ENCODE results near the gene RFT1.
"Not testable (repeated sequence)": the region's sequence is repeated elsewhere in the genome, so short reads cannot be mapped to it uniquely, and the experiment has no call there.

The RFT1 gene

GRCh38 chr3:53082736-53083135 is 47.5 kb downstream of the RFT1 start:
- DNase-seq: no peak

GRCh38 chr3:53081318-53081717 is 48.9 kb downstream of the RFT1 start:
- no peak for DNase-seq

- no peak for DNase-seq
These were observed 49.5 kb downstream of the RFT1 start for GRCh38 chr3:53080612-53081205.

- DNase-seq: no peak
These were observed 50.3 kb downstream of the RFT1 start for GRCh38 chr3:53079791-53080555.

- no peak for DNase-seq
These were observed 51.1 kb downstream of the RFT1 start for GRCh38 chr3:53079147-53079546.

GRCh38 chr3:53078656-53079055 is 51.6 kb downstream of the RFT1 start:
- no peak for DNase-seq

GRCh38 chr3:53077476-53078220 is 52.6 kb downstream of the RFT1 start:
- DNase-seq: no peak

GRCh38 chr3:53075743-53076140 is 54.5 kb downstream of the RFT1 start:
- DNase-seq: no peak

- DNase-seq: no peak
These were observed 55.2 kb downstream of the RFT1 start for GRCh38 chr3:53074761-53075742.

GRCh38 chr3:53074366-53074696 is 55.9 kb downstream of the RFT1 start:
- no peak for DNase-seq

- DNase-seq: no peak
These were observed 56.5 kb downstream of the RFT1 start for GRCh38 chr3:53073553-53074365.

GRCh38 chr3:53072653-53073552 is 57.3 kb downstream of the RFT1 start:
- peak; percentile 65 for DNase-seq

GRCh38 chr3:53071882-53072431 is 58.3 kb downstream of the RFT1 start:
- no peak for DNase-seq

GRCh38 chr3:53069422-53070068 is 60.7 kb downstream of the RFT1 start:
- no peak for DNase-seq

- DNase-seq: no peak
These were observed 62.1 kb downstream of the RFT1 start for GRCh38 chr3:53068176-53068575.

GRCh38 chr3:53067567-53067966 is 62.7 kb downstream of the RFT1 start:
- DNase-seq: no peak

- DNase-seq: no peak
These were observed 64.3 kb downstream of the RFT1 start for GRCh38 chr3:53065841-53066480.

- DNase-seq: no peak
These were observed 67.3 kb downstream of the RFT1 start for GRCh38 chr3:53062905-53063304.

GRCh38 chr3:53056442-53056841 is 73.8 kb downstream of the RFT1 start:
- no peak for DNase-seq

GRCh38 chr3:53054233-53054632 is 76.0 kb downstream of the RFT1 start:
- DNase-seq: not testable (repeated sequence)

Data from kidney glomerular epithelial cell (primary cell).